HG03342 (cell line): ENCODE data around the gene CASKIN1.
"Not testable (repeated sequence)": the region's sequence is repeated elsewhere in the genome, so short reads cannot be mapped to it uniquely, and the experiment has no call there.

Experiments
- ATAC-seq: cut with Tn5 transposase; IDR thresholded peaks from one replicate; pipeline ENCODE4 v1.9.1; 2021; ENCODE audit warnings: mild to moderate bottlenecking, moderate library complexity; ENCODE audit not compliant: unreplicated experiment

The CASKIN1 gene

DNA sequence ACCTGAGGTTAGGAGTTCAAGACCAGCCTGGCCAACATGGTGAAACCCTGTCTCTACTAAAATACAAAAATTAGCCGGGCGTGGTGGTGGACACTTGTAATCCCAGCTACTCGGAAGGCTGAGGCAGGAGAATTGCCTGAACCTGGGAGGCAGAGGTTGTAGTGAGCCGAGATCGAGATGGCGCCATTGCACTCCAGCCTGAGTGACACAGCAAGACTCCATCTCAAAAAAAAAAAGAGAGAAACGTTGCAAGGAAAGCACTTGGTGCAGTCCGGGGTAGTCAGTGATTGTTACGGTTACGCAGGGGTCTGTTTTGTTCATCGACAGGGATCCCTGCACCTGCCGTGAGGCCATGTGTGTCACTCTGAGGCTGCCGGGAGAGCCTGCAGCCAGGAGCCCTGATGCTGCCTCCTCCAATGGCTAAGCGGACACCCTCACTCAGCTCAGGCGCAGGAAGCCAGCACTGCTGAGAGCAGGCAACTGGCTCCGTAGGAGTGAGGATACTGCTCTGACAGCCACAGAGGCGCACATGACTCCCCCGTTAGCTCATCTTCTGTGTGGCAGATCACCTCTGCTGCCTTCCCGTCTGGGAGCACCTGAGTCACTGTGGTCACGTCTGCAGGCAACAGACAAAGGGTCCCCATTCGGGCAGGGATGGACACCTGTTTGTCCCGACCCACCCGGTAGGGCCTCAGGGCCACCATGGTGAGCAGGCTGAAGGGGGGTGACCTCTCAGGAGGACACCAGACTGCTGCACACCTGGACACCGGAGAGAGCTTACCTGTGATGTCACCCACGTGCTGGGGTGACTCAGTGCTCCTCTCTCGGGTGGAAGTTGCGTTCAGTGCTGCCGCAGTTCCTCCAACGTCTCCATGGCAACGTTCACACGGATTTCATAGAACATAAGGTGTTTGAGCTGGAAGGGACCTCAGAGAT is 53.2 kb downstream of the CASKIN1 start:
- no peak for ATAC-seq

DNA sequence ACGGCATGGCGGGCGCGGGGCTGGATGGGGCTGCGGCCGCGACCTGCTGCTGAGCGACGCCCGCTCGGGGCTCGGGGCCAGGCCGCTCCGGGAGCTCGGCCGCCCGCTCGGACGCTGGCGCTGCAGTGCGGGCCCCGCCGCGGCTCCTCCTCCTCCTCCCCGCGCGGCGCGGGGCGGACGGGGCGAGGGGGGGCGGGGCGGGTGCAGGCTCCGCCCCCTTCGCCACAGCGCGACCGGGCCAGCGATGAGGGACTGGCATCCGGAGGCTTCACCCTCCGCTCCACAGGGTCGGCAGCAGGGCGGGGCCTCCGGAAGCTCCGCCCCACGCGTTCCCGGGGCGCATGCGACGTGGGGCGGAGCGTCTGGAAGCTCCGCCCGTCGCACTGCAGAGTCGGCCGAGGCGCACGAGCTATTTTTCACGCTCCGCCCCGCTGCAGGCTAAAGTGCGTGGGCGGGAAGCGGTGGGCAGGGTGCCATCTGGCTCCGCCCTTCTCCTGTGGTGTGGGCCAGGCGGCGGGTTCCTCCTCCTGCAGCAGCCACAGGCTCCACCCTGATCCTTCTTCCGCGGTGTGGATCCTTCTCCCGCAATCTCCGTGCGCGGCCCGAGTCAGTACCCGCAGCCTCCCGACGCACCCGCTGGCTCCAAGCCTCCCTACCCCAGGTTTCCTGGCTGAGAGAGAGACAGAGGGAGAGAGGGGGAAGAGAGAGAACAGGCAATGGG is 60.5 kb downstream of the CASKIN1 start, which contains the start of gene PKD1:
TSS of gene PKD1 (minus strand) at position 129 of the 721 bp plus-strand sequence. CDS start 209 bp downstream, outside the sequence.
- ATAC-seq: not testable (repeated sequence)

DNA sequence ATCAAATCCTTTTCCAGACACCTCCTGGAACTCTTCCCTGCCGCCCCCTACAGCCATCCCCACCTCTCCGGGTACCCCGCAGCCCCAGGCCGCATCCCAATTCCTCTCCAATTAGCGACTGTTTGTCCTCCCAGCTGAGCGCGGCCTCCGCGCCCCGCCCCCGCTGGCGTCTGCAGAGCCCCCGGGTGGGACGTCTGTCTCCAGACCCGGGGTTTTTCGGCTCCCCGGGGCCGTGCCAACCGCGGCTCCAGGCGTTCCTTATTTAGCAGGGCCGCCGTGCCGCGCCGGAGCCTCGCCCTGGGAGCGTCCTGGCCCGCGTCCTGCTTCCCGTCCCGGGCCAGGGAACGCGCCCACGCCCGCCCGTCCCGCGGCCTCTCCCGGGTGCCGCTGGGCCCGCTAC is 61.3 kb downstream of the CASKIN1 start:
- ATAC-seq: not testable (repeated sequence)

DNA sequence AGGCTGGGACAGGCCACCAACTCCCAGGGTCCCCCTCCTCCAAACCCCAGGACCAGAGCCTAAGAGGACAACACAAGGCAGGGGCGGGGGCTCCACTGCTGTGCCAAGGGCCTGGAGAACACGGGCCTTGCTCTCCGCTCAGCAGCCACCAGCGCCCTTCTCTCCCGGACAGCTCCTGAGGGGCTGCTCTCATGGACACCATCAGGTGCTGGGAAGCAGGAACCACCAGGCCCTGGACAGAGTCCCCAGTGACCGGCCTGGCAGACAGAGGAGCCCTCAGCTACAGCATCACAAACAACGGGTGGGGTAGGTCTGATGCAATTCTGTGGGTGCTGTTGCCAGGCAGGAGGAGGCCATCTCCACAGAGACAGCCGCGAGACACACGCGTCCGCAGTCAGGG is 62.6 kb downstream of the CASKIN1 start:
- ATAC-seq: not testable (repeated sequence)

DNA sequence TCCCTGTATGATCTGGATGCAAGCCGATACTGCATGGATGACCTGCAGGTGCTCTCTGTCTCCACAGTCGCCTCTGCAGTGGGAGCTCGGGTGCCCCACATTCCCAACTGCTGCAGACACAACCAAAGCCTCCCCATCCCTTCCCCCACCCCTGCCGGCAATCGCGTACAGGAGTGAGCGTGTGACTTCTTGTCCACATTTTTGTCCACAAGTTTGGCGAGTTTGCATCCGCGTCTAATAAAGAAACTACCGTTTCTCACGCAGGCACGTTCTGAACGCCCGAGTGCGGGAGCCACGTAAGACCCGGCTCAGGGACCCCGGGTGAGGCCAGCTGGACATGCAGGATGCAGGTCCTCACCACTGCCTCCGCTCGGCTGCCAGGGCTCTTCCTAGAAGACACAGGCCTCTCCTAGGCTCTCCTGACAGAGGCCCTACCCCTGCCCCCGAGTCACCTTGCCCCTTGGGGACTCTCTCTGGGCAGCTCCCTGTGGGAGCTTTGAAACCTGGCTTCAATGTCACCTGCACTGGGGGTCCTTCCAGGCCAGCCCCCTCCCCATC is 66.4 kb downstream of the CASKIN1 start:
- not testable (repeated sequence) for ATAC-seq

DNA sequence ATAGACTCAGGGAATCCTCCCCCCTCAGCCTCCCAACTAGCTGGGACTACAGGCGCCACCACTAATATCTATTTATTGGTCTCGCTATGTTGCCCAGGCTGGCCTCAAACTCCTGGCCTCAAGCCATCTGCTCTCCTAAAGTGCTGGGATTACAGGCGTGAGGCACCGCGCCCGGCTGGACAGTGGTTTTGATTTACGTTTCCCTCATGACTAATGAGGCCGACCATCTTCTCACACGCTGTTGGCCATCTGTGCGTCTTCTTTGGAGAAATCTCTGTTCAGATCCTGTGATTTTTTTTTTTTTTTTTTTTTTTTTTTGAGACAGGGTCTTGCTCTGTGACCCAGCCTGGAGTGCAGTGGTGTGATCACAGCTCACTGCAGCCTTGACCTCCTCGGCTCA is 67.2 kb downstream of the CASKIN1 start:
- not testable (repeated sequence) for ATAC-seq

DNA sequence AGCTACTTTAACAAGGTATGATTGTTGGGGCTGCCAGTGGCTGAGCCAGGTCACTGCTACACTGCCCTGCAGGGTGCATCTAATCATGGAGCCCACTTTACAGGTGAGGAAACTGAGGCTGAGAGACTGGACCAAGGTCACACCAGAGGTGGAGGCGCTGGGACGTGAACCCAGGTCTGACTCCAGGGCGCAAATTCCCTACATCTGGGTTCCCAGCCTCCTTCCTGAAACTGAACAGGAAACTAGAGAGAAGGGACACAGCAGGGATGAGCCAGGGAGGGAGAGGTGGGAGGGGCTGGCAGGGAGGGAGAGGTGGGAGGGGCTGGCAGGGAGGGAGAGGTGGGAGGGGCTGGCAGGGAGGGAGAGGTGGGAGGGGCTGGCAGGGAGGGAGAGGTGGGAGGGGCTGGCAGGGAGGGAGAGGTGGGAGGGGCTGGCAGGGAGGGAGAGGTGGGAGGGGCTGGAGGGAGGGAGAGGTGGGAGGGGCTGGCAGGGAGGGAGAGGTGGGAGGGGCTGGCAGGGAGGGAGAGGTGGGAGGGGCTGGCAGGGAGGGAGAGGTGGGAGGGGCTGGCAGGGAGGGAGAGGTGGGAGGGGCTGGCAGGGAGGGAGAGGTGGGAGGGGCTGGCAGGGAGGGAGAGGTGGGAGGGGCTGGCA is 68.7 kb downstream of the CASKIN1 start:
- not testable (repeated sequence) for ATAC-seq
